GM19023 (cell line): ENCODE results near the gene NAT9.

Experiments used
- ATAC-seq: cut with Tn5 transposase; IDR thresholded peaks from one replicate; pipeline ENCODE4 v1.9.1; 2021; ENCODE audit warnings: mild to moderate bottlenecking, moderate library complexity; ENCODE audit not compliant: unreplicated experiment

The NAT9 gene

DNA sequence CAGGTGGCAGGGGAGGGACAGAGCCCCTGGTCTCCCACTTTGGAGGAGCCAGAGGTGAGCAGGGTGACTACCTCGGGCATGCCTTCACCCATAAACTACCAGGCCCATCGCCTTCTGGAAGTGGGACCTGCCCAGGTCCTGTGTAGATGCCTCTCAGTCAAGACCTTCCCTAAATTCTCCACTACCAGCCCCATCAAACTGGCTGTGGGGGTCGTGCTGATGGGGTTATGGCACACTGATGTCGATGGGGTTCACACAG, 44.9 kb downstream of the NAT9 start:
- ATAC-seq = no peak

DNA sequence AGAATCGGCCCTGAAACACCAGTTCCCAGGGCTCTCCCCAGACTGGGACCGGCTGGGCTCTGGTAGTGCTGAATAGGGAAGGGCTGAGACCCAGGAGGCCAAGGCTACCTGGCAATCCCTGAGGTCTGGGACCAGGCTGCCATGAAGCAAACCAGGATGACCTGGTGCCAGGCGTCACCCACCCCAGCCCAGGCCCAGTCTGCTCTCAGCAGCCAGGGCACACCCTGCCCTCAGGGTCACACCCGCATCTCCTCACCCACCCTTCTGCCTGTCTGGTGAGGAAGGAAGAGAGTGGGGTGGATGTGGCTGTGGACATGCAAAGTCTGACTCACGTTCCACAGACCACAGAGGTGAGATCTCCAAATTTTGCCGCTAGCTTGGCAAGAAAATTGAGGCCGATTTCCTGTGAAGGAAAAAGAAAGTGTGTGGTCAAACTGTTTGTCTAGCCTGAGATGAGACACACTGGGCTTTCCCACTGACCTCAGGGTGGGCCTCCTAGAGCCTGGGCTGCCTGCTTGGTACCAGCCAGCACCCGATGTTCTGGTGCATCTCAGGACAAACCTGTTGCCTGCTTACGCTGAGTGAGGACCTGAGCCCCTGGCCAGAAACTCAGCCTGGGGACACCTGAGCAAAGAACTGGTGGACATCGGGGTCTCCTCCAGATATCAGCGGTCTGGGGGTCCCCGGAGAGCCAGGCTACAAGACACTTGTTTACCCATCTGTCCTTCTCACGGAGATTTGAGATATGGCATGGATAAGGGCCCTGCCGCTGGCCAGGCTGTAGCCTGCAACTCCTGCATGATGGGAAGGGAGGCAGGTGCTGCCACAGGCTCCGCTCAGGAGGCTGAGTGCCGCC, 45.4 kb downstream of the NAT9 start:
- ATAC-seq = no peak

GRCh38 chr17:74729866-74730265, 46.3 kb downstream of the NAT9 start:
- no peak for ATAC-seq

- ATAC-seq = no peak
Observed at GRCh38 chr17:74729368-74729767, 46.8 kb downstream of the NAT9 start.

DNA sequence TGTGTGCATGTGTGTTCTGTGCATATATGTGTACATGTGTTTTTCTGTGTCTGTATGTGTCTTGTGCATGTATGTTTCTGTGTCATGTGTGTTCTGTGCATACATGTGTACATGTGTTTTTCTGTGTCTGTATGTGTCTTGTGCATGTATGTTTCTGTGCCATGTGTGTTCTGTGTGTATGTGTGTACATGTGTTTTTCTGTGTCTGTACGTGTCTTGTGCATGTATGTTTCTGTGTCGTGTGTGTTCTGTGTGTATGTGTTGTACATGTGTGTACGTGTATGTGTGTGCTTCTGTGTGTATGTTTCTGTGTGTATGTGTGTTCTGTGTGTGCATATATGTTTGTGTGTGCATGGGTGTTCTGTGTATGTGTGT, 47.5 kb downstream of the NAT9 start:
- ATAC-seq = no peak

DNA sequence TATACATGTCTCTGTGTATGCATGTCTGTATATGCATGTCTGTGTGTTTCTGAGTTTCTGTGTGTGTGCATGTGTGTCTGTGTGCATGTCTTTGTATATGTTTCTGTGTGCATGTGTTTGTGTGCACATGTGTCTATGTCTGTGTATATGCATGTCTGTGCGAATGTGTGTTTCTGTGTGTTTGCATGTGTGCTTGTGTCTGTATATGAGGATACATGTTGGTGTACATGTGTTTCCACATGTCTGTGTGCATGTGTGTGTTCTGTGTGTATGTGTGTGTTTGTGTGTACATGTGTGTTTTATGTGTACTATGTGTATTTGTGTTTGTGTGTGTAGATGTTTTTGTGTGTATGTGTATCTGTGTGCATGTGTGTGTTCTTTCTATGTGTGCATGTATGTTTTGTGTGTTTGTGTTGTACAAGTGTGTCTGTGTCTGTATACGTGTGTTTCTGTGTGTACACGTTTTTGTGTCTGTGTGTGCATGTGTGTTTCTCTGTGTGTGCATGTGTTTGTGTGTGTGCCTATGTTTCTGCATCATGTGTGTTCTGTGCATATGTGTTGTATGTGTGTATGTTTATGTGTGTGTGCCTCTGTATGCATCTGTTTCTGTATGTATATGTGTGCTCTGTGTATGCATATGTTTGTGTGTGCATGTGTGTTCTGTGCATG, 48.0 kb downstream of the NAT9 start:
- no peak for ATAC-seq

DNA sequence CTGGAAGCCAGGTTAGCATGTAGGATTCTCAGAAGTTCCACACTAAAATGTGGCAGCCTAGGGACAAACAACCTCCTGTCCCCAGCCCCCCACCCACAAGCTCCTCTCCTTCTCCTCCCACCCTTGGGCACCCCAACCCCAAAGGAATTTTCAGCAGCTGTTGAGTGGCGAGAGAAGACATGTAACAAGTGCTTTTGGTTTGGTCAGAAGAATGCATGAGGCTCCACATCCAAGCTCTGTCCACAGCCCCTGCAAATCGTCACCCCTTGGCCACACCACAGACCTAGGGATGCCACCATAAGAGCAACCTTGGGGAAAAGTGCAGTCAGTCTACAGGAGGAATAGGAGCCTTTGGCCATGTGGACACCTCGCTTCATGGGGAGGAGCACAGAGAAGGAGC, 51.0 kb downstream of the NAT9 start:
- ATAC-seq = no peak

DNA sequence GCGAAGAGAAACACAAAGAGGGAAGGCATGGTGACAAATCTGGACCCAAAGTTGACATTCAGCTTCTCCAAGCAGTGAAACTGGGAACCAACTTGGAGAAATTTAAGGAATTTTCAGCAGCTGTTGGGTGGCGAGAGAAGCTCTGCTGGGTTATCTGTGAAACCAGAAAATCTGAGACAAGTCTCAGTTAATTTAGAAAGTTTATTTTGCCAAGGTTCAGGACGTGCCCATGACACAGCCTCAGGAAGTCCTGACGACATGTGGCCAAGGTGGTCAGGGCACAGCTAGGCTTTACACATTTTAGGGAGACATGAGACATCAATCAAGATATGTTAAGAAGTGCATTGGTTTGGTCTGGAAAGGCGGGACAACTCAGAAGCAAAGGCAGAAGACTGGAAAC, 52.3 kb downstream of the NAT9 start:
- no peak for ATAC-seq

- ATAC-seq = no peak
Observed at GRCh38 chr17:74722782-74723181, 53.4 kb downstream of the NAT9 start.
